ENCODE measurements around the gene FOXK2. TPM values are rescaled to one million over a fixed set of nuclear protein-coding genes. Genes with fewer than 3 reads are reported as not detected.

Gene FOXK2
- total RNA-seq, 1 experiment from 2014 or later: 72.0 TPM

- peaks cover 20 to 71% (median 58%) of the 10 kb centered on the region in 3 experiments; a peak in 6 of 7 replicates for H3K36me3 Mint-ChIP-seq (ENCODE audit: insufficient read depth in 1 of 3, low read depth in 3 of 3)
- H3K4me3 Mint-ChIP-seq: no peak overlapping the region
- no peak overlapping the region for H2BK15ac ChIP-seq (ENCODE audit: low read depth, low read length)
- no peaks in the 10 kb centered on the region for H3K9me3 ChIP-seq (ENCODE audit: control insufficient read depth, low read depth, low read length)
- no CpG with 5 or more reads among the region's 8 CpGs for WGBS (ENCODE audit: extremely low coverage, insufficient read length, low lambda C conversion rate)
- no peak overlapping the region for H3K9ac ChIP-seq (ENCODE audit: extremely low read depth, insufficient read length, low read length)
- H4K5ac ChIP-seq (ENCODE audit: insufficient read length, low read depth, low read length): no peak overlapping the region
- H3K14ac ChIP-seq (ENCODE audit: insufficient read depth, low read length): no peak overlapping the region
- TF ChIP-seq CTCF (conservative IDR thresholded peaks at IDR 0.05): no peak
- no peak overlapping the region for H3K4ac ChIP-seq (ENCODE audit: low read depth, low read length)
- no peak overlapping the region for H4K8ac ChIP-seq (replicated peaks; ENCODE audit: insufficient read length, low read depth, low read length)
- peak overlapping the region in 2 of 3 experiments; percentile 41; a peak in 3 of 7 replicates for H3K27ac Mint-ChIP-seq
- H3T11ph ChIP-seq (ENCODE audit: low read length): no peak overlapping the region
- H3K23ac ChIP-seq (ENCODE audit: insufficient read length, low read depth, low read length): no peak overlapping the region
- DNase-seq: no peak
- H3K79me2 ChIP-seq (ENCODE audit: insufficient read depth, low read length): no peaks in the 10 kb centered on the region
- H3K9me3 Mint-ChIP-seq: no peaks in the 10 kb centered on the region
- H3K4me1 Mint-ChIP-seq: no peaks in the 10 kb centered on the region
- no peak overlapping the region for H3K56ac ChIP-seq (ENCODE audit: insufficient read length, low read depth, low read length)
- no peak overlapping the region for H4K91ac ChIP-seq (ENCODE audit: insufficient read length, low read depth, low read length)
- H2BK120ac ChIP-seq (ENCODE audit: low read depth, low read length, poor library complexity, severe bottlenecking): no peak overlapping the region
- H3K27ac ChIP-seq (ENCODE audit: insufficient read length, low read depth, low read length): no peak overlapping the region
- no peaks in the 10 kb centered on the region for H3K27me3 ChIP-seq (ENCODE audit: insufficient read depth, low read length)
- no peaks in the 10 kb centered on the region for H4K20me1 ChIP-seq (ENCODE audit: control insufficient read depth, insufficient read depth, insufficient read length)
- no peak overlapping the region for H2AFZ ChIP-seq (ENCODE audit: low read length)
- no peaks in the 10 kb centered on the region for H3K27me3 Mint-ChIP-seq (ENCODE audit: low read depth)
- H2BK20ac ChIP-seq (ENCODE audit: low read depth, low read length, poor library complexity, severe bottlenecking): no peak overlapping the region
- no peak overlapping the region for H2BK12ac ChIP-seq (ENCODE audit: insufficient read length, low read depth, low read length)
- H3K18ac ChIP-seq (ENCODE audit: insufficient read length, low read depth, low read length): no peak overlapping the region
- H3K4me2 ChIP-seq (ENCODE audit: insufficient read depth, insufficient read length, low read length): no peak overlapping the region
- H2BK5ac ChIP-seq (ENCODE audit: insufficient read length, low read length): no peak overlapping the region
- no peaks in the 10 kb centered on the region for H3K4me1 ChIP-seq (ENCODE audit: insufficient read depth, low read length)
- H3K79me1 ChIP-seq (ENCODE audit: insufficient read depth, low read depth, low read length, poor library complexity, severe bottlenecking): no peaks in the 10 kb centered on the region
- no peak overlapping the region for H2AK5ac ChIP-seq (ENCODE audit: insufficient read length, low read length)
- H3K23me2 ChIP-seq (ENCODE audit: insufficient read length, low read depth, low read length, poor library complexity, severe bottlenecking): no peaks in the 10 kb centered on the region
These were observed 41.6 kb upstream of the FOXK2 start for GRCh38 chr17:82477934-82478333.

Measured in H9 (cell line).